GM21360 (cell line): Measurements from ENCODE around the gene GSTP1.
"Not testable (repeated sequence)": the region's sequence is repeated elsewhere in the genome, so short reads cannot be mapped to it uniquely, and the experiment has no call there.

Source experiments
- ATAC-seq: cut with Tn5 transposase; IDR thresholded peaks from one replicate; pipeline ENCODE4 v1.9.1; 2021; ENCODE audit warnings: mild to moderate bottlenecking, moderate library complexity; ENCODE audit not compliant: unreplicated experiment

Gene GSTP1

GRCh38 chr11:67594480-67594879 is 10.9 kb downstream of the GSTP1 start:
- no peak for ATAC-seq

- ATAC-seq: no peak
Observed at GRCh38 chr11:67596753-67597300, 13.2 kb downstream of the GSTP1 start.

- not testable (repeated sequence) for ATAC-seq
Observed at GRCh38 chr11:67597458-67597857, 13.8 kb downstream of the GSTP1 start.

GRCh38 chr11:67597963-67598362 is 14.4 kb downstream of the GSTP1 start:
- not testable (repeated sequence) for ATAC-seq

- ATAC-seq: no peak
Observed at GRCh38 chr11:67599149-67599548, 15.5 kb downstream of the GSTP1 start.

- no peak for ATAC-seq
Observed at GRCh38 chr11:67600324-67601029, 16.9 kb downstream of the GSTP1 start.

GRCh38 chr11:67601098-67601497 is 17.5 kb downstream of the GSTP1 start:
- no peak for ATAC-seq

GRCh38 chr11:67604119-67604518 is 20.5 kb downstream of the GSTP1 start:
- not testable (repeated sequence) for ATAC-seq

GRCh38 chr11:67604815-67605214 is 21.2 kb downstream of the GSTP1 start:
- no peak for ATAC-seq

- ATAC-seq: no peak
Observed at GRCh38 chr11:67605231-67606011, 21.8 kb downstream of the GSTP1 start.

- ATAC-seq: no peak
Observed at GRCh38 chr11:67606093-67606491, 22.5 kb downstream of the GSTP1 start.

- peak; percentile 87 for ATAC-seq
Observed at GRCh38 chr11:67606492-67607295, 23.1 kb downstream of the GSTP1 start, which contains the start of gene NDUFV1. Gene NDUFV1 (plus strand): TSS chr11:67606936. CDS start chr11:67607005, 69 bp downstream.

- ATAC-seq: no peak
Observed at GRCh38 chr11:67607507-67607906, 23.9 kb downstream of the GSTP1 start.

GRCh38 chr11:67608486-67608885 is 24.9 kb downstream of the GSTP1 start:
- ATAC-seq: no peak

GRCh38 chr11:67609316-67609715 is 25.7 kb downstream of the GSTP1 start:
- no peak for ATAC-seq

- no peak for ATAC-seq
Observed at GRCh38 chr11:67610302-67610868, 26.8 kb downstream of the GSTP1 start.

- no peak for ATAC-seq
Observed at GRCh38 chr11:67611165-67611564, 27.6 kb downstream of the GSTP1 start.

GRCh38 chr11:67611704-67612587 is 28.3 kb downstream of the GSTP1 start:
- no peak for ATAC-seq

- ATAC-seq: no peak
Observed at GRCh38 chr11:67612751-67613150, 29.1 kb downstream of the GSTP1 start.
